Left ventricle myocardium inferior (tissue), 1 donor: Measurements from ENCODE around the gene HS6ST3. TPM values are rescaled to one million over a fixed set of nuclear protein-coding genes. Genes with fewer than 3 reads are reported as not detected.

Experiments used
- DNase-seq: peaks from one replicate; pipeline ENCODE4 v3.0.0-alpha.2; 2020
- H3K27ac ChIP-seq: fragments of 200-600 bp; replicated peaks from 2 replicates; pipeline ENCODE4 v1.8.0; 2021
- H3K27me3 ChIP-seq: fragments of 200-600 bp; 2 replicates; pipeline ENCODE4 v1.8.0; 2021; ENCODE audit warnings: low read depth
- H3K36me3 ChIP-seq: fragments of 200-600 bp; 2 replicates; pipeline ENCODE4 v1.8.0; 2021
- H3K4me1 ChIP-seq: fragments of 200-600 bp; 2 replicates; pipeline ENCODE4 v1.8.0; 2021
- H3K4me3 ChIP-seq: fragments of 200-600 bp; 2 replicates; pipeline ENCODE4 v1.8.0; 2021; ENCODE audit warnings: mild to moderate bottlenecking, moderate library complexity
- H3K9me3 ChIP-seq: fragments of 200-600 bp; replicated peaks from 2 replicates; pipeline ENCODE4 v1.8.0; 2021
- CTCF ChIP-seq: fragments of 200-600 bp; IDR thresholded peaks from 2 replicates; pipeline ENCODE4 v1.8.0; 2021; ENCODE audit warnings: antibody characterized with exemption, mild to moderate bottlenecking, borderline replicate concordance
- intact Hi-C: fragments of 100-400 bp; cut with micrococcal nuclease; formaldehyde crosslinking; loops from one replicate; pipeline ENCODE4 v1.11.0; 2022
- total RNA-seq: library from RNA; stranded (reverse); fragmentation: NEBNext Ultra II Directional; extraction: Animal tissue kit (Norgen Biotek cat#: 25700); gene quantifications from one replicate; pipeline ENCODE4 v1.2.1, GENCODE V29; 2021
- donor health status: DM: no; HTN: yes; CAD: no; lungs with severe emphysema.

HS6ST3 gene
- total RNA-seq, 1 donor from 2014 or later: 2.0 TPM

GRCh38 chr13:96490496-96490989 is 400.6 kb downstream of the HS6ST3 start:
- H3K4me1 ChIP-seq: no peaks in the 10 kb centered on the region
- DNase-seq: no peak
- no peaks in the 10 kb centered on the region for H3K27me3 ChIP-seq
- intact Hi-C loops: no loop called here
- H3K36me3 ChIP-seq: no peaks in the 10 kb centered on the region
- H3K27ac ChIP-seq: no peak overlapping the region
- H3K4me3 ChIP-seq: no peak overlapping the region
- H3K9me3 ChIP-seq: peaks cover 1% of the 10 kb centered on the region
- no peak for TF ChIP-seq CTCF

DNA sequence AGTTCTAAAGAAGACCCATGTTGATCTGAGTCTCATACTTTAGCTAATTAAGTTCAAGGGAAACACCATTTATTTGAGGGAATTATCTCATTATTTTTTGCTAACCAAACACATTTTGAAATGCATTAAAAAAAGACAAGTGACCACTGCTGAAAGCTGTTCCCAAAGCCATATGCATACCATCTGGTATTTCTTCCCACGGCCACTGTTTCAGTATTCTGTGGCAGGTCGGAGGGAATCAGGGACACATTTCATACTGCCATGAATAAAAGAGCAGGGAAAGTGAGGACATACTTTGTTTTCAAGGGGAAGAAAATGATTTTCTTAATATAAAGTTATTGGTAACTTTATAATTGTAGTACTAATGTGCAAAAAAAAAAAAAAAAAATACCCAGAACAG is 401.2 kb downstream of the HS6ST3 start:
- no peaks in the 10 kb centered on the region for H3K4me1 ChIP-seq
- H3K9me3 ChIP-seq: no peaks in the 10 kb centered on the region
- no peak overlapping the region for H3K4me3 ChIP-seq
- no peaks in the 10 kb centered on the region for H3K36me3 ChIP-seq
- intact Hi-C loops: no loop called here
- H3K27ac ChIP-seq: no peak overlapping the region
- no peak for DNase-seq
- H3K27me3 ChIP-seq: no peaks in the 10 kb centered on the region
- TF ChIP-seq CTCF: no peak

GRCh38 chr13:96492766-96493165 is 402.9 kb downstream of the HS6ST3 start:
- H3K4me3 ChIP-seq: no peak overlapping the region
- no peak for DNase-seq
- no peak for TF ChIP-seq CTCF

GRCh38 chr13:96499656-96500055 is 409.7 kb downstream of the HS6ST3 start:
- Histone ChIP-seq H3K27me3 (no peaks in the 10 kb centered on the region), H3K36me3 (no peaks in the 10 kb centered on the region), H3K4me1 (no peaks in the 10 kb centered on the region), H3K9me3 (no peaks in the 10 kb centered on the region), H3K4me3 (no peak overlapping the region), H3K27ac (no peak overlapping the region)
- intact Hi-C loops: no loop called here
- DNase-seq: no peak
- TF ChIP-seq CTCF: no peak

More at GRCh38 chr13:96492766-96493165, 402.9 kb downstream of the HS6ST3 start:
- Histone ChIP-seq H3K27me3 (no peaks in the 10 kb centered on the region), H3K9me3 (no peaks in the 10 kb centered on the region), H3K27ac (no peak overlapping the region), H3K36me3 (no peaks in the 10 kb centered on the region), H3K4me1 (no peaks in the 10 kb centered on the region)
- intact Hi-C loops: no loop called here

DNA sequence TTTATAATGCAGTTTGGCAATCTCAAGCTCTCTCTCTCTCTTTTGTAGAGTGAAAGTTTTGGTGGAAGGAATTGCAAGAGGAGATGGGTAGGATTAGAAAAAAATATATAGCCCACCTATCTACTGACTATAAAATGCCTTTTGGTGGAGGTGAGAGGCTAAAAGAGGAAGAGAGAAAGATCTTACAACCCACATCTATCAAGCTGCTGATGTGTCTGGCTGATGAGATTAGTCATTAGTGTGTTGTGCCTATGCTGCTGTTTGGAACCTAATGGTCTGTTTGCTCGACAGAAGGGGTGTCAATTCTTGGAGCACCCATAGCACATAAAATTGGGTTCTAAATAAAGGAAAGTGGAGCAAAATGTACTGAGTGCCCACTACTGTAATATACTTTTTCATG is 411.0 kb downstream of the HS6ST3 start:
- Histone ChIP-seq H3K9me3 (no peaks in the 10 kb centered on the region), H3K36me3 (no peaks in the 10 kb centered on the region), H3K4me3 (no peak overlapping the region), H3K27ac (no peak overlapping the region), H3K4me1 (no peaks in the 10 kb centered on the region), H3K27me3 (no peaks in the 10 kb centered on the region)
- TF ChIP-seq CTCF: no peak
- DNase-seq: no peak
- intact Hi-C loops: no loop called here
